ENCODE data around the gene GALNT18.

The GALNT18 gene

DNA sequence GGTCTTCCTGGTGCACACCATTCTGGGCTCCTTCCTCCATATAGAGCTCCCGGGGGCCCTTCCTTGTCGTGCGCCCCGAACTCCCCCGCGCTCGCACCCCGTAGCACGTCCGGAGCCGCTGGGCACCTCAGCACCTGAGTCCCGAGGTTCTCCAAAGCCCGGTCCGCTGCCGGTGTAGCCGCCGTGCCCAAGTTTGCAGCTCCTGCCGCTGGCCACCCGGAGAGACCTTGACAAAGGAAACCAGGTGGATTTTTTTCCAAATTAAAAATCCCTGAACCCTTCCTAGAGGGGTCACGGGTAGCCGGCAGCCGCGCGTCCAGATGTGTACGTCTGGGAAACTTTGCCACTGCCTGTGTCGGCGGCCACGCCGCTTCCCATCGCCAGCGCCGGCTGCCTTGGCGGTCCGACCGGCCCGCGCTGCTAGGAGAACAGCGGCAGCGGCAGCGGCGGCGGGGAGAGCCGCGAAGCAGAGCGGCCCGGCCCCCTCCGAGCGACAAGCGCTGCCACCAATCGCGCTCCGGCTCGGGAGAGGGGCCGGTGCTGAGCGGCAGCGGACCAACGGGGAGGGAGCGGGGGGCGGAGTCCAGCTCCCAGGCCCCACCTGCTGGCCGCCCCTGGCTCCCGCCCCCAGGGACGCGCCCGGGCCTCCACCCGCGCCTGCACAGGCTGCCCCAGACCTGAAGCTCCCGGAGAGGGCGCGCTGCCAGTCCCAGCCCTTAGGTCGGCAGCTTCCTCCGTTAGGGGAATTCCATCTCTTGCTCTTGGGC, at the start of gene GALNT18:
GALNT18 (minus strand) TSS at position 433 of the 767 bp plus-strand sequence.
- peak; percentile 29 for DNase-seq (ENCODE audit: low spot score)

DNA sequence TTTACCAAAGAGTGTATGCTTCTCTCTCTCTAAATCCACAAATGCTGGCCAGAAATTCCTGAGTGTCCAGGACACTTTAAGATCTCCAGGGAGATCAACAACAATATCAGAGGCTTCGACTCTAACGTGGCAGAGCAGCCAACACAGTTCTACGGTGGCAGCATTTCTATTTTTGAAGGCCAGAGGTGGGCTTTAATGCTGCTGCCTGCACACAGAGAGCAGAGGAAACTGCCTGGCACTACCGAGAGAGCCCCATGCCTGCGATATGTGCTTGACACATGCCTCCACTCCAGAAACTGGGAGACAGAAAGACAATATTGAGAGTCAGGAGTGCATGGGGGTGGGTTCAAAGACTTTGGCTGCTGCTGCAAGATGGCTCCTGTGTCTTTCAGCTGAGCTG, 48.8 kb upstream of the GALNT18 start:
- DNase-seq (ENCODE audit: low spot score) = no peak

DNA sequence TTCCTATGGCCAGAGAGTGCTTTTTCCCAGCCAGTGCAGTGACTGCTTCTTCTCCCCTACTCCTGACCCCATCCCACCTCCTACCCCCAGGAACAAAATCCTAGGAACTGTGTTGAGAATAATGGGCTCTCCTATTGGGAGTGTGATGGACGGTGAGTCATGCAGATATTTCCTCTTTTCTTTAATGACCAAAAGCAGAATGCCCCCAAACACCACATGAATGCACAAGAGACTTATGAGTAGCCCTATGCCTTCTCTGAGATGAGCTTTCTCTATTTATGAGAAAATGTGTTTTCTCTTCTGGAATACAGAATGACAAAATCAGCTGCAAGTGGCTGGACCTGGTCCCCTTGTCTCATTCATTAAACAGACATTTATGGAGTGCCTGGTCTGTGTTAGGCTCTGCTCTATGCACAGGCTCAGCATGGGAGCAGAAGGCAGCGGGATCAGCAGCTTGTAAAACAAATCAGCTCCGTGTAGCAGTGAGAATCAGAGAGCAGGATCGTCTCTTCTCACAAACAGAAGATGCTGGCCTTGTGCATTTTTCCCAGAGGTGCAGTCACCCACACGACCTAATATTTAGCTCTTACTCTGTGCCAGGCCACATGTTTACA, 47.5 kb upstream of the GALNT18 start:
- no peak for DNase-seq (ENCODE audit: low spot score)

DNA sequence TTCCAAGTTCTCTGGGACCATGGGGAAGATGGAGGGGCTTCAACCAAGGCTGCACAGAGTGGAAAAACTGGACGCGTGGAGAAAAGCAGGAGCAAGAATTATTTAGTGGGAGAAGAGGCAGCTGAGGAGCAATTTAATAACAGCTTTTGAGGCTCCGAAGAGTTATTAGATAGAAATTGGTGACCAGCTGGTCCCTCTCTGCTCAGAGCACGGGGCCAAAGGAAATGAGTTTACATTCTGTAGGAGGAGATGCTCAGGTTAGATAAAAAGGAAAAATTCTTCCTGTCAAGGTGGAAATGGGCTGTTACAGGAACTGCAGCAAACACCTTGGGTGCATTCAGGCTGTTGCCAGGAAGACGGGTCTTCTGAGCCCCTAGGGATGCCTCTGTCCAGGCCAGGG, 47.0 kb upstream of the GALNT18 start:
- no peak for DNase-seq (ENCODE audit: low spot score)

DNA sequence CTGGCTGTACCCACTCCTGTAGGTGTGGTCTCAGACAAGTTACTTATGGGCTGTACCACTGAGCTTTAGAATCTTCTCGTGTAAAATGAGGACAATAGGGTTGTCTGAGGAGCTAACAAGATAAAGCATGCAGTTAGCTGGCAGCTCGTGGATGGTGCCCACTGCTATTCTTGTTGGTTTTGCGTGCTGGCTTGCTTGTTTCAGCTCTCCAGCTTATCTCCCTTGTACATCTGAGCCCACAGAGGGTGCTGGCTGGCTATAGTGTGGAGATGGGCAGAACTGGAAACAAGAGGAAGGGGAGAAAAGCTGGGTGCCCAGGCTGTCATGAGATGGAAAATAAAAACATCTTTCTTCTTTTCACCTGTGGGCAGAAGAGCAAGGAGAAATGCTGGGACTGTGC, 46.5 kb upstream of the GALNT18 start:
- DNase-seq (ENCODE audit: low spot score) = no peak

DNA sequence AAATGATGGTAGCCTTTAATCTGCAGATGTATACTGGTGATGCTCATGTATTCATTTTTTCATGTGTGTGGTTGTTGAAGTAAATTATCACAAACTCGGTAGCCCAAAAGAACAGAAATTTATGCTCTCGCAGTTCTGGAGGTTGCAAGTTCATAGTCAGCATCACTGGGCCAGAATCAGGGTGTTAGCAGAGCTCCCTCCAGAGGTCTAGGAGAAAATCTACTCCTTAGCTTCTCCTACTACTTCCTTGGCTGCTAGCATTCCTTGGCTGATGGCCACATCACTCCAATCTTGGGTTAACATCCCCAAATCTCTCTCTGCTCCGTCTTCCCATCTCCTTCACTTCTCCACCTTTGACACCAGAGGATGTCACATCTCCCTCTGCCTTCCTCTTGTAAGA, 45.3 kb upstream of the GALNT18 start:
- no peak for DNase-seq (ENCODE audit: low spot score)

DNA sequence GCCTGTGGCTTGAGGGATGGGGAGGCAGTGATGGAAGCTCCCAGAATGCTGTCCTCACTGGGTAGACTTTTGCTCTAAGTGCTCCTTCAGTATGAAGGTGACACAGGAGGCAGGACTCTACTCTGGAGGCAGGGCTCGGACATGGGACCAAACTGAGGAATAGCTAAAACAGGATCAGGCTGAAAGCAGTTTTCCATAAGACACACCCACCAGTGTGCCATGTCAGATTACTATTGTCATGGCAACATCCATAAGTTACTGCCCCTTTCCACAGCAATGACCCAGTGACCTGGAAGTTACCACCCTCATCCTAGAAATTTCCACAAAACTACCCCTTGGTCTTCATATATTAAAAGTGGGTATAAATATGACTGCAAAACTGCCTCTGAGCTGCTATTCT, 43.6 kb upstream of the GALNT18 start:
- DNase-seq (ENCODE audit: low spot score) = no peak

DNA sequence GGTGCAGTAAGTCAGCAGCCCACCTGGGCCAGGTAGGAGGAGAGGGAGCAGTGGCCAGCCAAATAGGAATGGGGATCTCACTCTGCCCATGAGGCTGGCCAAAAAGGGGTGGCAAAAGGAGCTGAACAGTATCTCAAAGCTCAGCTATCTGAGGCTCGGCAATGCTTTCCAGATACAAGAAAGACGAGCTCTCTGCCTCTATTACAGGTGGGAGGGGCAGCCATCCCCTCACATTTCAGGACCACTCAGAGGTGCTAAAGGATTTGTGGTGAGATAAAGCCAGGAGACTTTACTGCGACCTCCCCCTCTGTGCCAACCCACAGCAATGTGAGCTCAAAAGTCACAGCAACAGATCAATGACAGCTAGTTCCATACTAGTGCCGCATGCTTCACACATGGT, 42.1 kb upstream of the GALNT18 start:
- no peak for DNase-seq (ENCODE audit: low spot score)

DNA sequence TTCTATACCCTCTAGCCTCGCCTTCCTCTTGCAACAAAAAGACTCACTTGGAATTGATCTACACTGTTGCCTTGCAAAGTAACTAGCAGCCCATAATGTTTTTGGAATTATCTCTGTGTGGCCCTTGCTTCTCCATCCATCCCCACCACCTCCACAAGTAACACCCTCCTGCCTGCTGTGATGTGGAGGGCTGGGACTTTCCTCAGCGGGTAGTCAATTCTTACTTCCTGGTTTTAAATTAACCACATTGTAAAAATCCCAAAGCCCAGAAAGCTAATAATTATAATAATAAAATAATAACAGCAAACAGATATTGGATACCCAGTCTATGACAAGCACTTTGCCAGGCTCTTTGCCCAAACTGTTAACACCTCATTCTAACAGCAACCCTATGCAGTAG, 40.8 kb upstream of the GALNT18 start:
- DNase-seq (ENCODE audit: low spot score) = no peak

DNA sequence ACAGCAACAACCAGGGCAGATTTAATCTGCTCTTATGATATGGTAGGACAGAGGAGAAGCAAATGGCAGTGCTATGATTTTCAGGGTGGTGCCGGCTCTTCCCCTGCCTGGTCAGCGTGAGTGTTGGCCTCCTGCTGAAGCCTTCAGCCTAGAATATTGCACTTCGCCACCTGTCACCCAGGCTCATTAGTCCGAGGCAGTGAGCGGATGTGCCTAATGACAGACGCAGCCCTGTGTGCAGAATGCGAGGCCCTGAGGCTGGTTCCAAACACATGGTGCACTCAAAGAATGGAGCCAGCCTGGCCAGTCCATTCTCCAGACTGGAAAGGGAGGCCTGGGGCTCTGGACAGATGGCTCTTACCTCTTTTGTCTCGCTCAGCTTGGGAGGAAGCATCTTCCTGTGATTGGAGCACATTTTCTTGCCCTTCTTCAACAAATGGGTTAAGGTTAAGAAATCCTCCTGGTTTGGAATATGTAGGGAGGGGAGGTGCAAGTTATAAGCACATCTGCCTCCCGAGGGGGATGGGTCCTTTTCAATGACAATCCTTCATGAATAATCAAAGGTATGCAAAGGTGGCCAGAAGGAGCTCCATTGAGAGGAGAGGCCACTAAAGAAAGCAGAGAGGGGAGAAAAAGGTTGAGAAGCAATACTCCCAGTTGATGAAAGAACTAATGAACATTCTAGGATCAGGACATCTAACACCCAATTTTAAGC, 39.7 kb upstream of the GALNT18 start:
- no peak for DNase-seq (ENCODE audit: low spot score)

DNA sequence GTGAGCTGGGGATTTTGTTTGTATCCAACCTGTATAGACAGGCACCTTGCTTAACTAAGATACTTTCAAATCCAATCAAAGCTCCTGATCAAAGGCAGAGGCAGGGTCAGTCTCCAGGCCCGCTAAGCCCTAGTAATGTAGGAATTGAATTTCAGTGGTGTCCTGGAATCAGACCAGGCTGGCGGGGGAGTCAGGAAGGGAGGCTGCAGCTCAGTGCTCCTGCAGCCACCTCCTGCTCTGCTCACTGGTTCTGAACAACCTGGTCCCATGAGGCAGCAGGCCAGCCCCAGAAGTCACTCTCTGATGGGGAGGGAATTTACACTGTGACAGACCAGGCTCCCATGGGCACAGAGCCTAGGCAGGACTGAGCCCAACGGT, 38.5 kb upstream of the GALNT18 start:
- no peak for DNase-seq (ENCODE audit: low spot score)

DNA sequence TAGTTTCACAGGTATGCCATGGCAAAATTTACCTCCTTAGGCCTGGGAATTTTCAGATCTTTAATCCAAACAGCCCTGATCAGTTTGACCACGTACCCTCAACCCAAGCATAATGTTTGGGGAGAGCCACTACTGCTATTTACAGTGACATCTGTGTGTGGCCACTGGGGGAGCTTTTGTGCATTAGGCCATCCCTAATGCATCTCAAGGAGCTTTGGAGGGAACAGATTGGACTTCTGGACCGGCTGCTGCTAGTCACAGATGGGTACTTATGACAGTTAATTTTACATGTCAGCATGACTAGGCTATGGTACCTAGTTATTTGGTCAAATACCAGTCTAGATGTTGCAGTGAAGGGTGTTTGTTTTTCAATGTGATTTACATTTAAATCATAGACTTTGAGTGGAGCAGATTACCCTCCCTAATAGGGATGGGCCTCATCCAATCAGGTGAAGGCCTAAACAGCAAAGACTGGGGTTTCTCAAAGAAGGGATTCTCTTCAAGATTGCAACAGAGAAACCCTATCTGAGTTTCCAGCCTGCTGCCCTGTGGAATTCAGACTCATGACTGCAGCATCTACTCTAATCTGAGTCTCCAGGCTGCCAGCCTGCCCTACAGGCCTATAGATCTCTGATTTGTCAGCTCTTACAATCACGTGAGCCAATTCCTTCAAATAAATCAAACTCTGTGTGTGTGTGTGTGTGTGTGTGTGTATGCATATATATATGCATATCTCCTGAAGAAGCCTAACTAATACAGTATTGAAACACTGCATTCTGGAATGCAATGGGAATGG, 38.0 kb upstream of the GALNT18 start:
- no peak for DNase-seq (ENCODE audit: low spot score)

DNA sequence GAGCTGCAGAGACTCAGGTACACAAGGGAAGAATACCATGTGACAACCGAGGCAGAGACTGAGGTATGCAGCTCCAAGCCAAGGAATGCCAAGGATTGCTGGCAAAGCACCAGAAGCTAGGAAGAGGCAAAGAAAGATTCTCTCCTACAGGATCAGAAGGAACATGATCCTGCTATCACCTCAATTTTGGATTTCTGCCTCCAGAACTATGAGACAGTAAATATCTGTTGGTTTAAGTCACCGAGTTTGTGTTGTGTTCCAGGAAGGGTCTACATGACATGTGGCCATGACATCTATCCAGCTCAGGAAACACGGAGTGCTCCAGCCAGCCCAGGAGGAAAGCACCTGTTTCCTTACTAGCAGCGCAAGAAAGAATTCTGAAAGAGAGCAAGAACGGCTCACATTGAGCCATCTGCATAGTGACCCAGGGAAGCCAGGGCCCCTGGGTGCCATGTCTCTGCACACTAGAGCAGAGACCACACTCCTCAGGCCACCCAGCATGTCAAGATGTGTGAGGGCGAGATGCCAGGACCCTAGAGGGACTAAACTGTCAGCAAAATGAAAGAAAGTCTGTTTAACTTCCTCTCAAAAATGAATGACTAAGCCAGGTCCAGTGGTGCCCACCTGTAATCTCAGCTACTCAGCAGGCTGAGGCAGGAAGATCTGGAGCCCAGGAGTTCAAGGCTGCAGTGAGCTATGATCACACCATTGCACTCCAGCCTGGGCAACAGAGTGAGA, 35.6 kb upstream of the GALNT18 start:
- DNase-seq (ENCODE audit: low spot score) = no peak

DNA sequence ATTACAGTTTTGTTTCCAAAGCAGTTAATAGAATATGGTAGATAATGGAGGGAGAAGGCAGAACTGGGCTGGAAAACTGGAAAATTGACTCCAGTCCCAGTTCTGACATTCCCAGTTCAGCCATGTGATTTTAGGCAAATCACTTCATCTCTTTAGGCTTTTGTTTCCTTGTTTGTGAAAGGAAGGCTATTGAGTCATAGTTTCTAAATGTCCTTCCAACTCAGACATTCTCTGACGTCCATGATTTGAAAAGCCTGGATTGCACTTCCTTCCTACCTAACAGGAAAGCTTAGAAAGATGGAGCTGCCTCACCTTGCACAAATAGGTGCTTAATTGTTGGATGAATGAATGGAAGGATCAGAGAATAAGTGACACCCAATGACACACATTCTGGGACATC, 19.8 kb upstream of the GALNT18 start:
- DNase-seq (ENCODE audit: low spot score) = no peak

DNA sequence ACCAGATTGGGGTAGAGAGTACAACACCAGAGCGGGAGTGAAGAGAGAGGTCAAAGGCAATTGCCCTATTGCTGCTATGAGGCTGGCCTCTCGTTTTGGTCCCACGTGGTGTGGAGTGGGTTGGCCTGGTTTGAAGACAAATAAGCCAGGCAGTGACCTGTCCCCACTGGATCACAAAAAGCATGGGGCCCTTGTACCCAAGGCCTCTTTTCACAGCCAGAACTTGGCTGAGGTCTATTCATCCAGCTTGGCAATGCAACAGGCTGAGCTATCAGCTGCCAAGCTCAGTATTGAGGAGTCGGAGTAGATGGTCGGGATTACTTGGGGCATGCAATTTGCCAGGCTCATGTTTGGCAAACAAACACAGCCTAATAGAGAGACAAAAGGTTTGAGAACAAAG, 19.2 kb upstream of the GALNT18 start:
- no peak for DNase-seq (ENCODE audit: low spot score)

DNA sequence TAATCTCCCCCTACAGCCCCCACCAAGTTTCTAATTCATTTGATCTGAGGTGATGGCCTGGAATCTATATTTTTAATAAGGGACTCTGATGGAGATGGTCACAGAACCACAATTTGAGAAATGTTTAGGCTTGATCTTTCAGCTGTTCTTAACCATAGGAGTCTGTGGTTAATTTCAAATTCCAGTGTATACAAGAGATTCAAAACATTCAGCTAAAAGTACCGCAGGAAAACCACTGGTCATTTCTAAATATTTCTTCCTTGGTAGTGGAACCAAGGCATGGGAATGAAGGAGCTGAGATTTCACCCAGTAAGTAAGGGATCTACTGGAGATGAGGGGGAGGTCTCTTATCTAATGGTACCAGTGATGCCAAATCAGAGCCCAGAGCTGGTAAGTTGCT, 18.3 kb upstream of the GALNT18 start:
- DNase-seq (ENCODE audit: low spot score) = no peak

DNA sequence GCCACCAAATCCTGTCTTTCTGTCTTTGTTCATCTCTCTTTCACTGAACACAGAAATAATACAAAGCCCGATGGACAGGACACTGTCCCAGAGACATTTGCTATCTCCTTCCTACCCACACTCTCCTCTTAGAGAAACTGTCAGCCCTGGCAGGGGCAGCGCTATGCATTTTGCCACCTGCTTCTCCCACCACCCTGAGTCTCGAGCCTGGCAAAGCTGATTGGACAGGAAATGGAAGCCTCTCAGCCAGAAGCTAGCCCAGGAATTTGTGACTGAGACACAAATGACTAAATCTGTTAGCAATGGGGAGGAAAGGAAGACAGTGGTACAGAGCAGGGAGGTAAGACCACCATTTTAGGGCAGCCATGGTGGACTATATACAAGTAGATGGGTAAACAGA, 14.9 kb upstream of the GALNT18 start:
- no peak for DNase-seq (ENCODE audit: low spot score)

DNA sequence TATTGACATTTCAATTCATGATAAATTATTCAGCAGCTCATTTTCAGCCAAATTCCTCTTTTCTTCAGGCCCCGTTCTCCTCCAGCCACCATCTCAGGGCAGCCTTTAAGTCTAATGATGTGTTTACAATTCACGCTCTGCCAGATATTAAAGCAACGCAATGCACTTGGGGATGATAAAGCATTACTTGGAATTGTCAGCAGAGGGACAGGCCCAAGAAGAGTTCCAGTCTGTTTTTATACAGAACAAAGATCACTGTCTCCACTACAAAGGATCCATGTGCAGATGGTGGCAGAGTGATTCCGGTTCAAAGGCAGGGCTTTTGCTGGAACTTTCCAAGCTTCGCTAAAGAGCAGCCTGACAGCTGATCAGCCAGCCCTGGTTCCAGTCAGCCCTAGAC, 13.6 kb upstream of the GALNT18 start:
- DNase-seq (ENCODE audit: low spot score) = no peak

DNA sequence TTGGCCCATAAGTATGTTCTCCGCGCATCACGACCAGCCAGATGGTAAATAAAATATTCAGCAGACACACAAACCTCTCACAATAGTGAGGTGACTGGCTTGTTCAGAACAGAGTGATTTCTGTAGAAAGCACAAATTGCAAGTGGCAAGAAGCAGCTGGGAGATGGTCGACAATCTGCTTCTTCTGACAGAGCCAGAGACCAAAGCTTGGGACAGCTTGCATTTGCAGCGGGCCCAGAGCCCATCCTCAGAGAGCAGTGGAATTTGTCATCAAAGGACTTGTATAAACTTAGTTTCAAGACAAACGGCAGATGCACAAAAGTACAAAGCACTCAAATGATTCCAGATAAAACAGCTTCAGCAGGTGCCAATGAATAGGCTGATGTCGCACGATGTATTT, 7.6 kb upstream of the GALNT18 start:
- no peak for DNase-seq (ENCODE audit: low spot score)

DNA sequence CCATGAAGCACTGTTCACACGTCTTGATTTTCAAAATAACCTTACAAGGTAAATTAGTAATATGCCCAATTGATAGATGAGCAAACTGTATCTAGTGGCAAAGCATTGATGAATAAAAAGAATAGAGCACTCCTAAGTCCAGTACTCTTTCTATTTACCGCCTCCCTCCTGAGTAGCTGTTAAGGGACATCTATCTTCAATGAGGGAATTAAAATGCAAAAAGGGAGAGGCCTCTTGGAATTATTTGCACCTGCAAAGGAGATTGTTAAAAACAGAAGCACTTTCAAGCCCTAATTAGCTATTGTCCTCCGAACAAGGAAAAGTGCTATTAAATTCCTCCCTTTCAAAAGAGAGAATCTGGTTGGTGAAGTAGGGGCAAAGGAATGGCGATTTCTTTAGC, 6.8 kb upstream of the GALNT18 start:
- no peak for DNase-seq (ENCODE audit: low spot score)

DNA sequence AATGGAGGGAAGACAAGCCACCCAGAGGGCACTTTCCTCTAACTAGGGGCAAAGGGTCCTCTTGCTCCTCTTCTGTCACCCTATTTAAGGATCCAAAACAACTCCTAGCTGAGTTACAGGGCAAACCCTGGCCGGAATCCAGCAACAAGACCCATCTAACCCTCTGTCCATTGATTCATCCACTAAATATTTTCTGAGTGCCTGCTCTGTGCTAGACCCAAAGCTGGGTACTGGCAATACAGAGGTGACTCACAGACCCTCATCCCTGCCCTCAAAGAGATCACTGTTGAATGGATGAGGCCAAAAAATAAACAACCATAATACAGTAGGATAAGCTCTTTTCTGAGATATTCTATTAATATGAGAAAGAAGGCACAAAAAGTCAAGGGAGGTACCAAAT, 4.3 kb upstream of the GALNT18 start:
- DNase-seq (ENCODE audit: low spot score) = no peak

DNA sequence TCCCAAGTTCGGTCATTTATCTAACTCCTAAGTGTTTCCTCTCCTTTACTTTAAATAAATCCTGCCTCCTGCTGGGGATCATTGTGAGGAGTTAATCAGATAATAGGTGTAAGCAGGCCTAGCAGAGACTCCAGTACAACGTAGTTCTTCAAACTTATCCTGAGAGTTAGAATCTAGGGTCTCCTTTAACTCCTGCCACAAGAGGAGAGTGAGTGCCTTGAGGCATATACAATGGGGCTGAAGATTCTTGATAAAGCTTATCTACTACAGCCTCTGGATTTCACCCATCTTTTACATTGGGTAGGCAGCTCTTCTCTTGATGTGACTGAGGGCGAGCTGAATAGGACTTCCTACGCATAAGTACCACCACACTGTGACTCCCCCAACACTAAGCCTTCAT, 3.1 kb upstream of the GALNT18 start:
- DNase-seq (ENCODE audit: low spot score) = no peak

Data from hematopoietic multipotent progenitor cell treated with erythropoietin and hydrocortisone succinate and interleukin-3 and kit ligand, for 17 days (in vitro differentiated cells).